Measurements from ENCODE around the gene FAM53B.

DNA sequence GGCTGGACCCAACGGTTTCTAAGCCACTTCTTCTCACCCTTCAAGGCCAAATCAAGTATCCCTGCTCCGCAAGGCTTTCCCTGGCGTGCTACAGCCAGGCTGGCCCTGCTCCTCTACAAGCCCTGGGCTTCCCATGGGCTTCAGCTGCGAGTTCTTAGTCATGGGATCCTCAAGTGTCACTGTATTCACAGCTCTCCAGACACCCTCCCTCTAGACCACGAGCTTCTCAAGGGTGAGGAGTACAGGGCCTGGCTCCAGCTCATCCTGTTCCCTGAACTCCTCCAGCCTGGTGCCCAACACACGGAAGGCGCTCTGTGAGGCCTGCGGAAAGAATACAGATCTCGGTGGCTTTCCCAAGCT lies 38.8 kb downstream of the FAM53B start:
- TF ChIP-seq GATA2 (IDR thresholded peaks at IDR 0.05; ENCODE audit: low read depth, low read length): no peak
- no peak for TF ChIP-seq GATA3 (IDR thresholded peaks at IDR 0.05; ENCODE audit: low read depth, low read length)

Data from SH-SY5Y (cell line).